Activated T-helper 1 cell treated with Interleukin-2 at 50 U/mL for 16 hours (primary cell): Measurements from ENCODE around the gene FAM151A.

Experiments
- DNase-seq: peaks from one replicate; pipeline ENCODE4 v3.0.0-alpha.2; 2020; ENCODE audit warnings: low read depth

FAM151A gene

DNA sequence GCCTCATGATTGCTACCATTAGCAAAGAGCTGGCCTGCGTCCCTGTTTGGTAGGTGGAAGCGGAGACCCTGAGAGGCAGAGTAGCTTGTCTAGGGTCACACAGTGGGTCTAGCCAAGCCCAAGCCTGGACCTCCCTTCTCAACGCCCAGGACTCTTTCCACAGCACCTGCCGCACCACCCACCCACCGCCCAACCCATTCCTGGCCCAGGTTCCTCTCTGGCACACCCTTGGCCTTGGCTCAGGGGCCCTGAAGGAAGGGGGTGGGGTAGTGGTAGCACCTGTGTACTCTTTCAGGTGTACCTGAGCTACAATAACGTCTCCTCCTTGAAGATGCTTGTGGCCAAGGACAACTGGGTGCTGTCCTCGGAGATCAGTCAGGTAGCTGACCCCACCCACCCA is 19.3 kb downstream of the FAM151A start:
- no peak for DNase-seq

GRCh38 chr1:54603241-54603640 is 20.1 kb downstream of the FAM151A start:
- no peak for DNase-seq

DNA sequence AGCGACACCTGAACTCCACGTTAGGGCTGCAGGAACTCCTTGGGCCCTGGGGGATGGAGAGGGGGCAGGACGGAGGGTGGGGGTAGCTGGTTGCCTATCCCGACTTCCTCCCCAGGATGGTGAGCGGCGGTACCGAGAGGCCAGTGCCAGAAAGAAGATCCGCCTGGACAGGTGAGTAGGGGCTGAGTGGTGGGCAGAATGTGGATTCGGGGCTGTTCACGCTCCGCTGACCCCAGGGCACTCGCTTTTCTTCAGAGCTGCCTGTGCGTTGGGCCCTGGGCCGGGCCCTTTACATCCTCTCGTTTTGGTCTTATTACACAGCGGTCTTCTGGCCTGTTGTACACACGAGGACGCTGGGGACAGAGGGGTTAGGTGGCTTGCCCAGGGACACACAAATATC is 20.8 kb downstream of the FAM151A start:
- DNase-seq: no peak

DNA sequence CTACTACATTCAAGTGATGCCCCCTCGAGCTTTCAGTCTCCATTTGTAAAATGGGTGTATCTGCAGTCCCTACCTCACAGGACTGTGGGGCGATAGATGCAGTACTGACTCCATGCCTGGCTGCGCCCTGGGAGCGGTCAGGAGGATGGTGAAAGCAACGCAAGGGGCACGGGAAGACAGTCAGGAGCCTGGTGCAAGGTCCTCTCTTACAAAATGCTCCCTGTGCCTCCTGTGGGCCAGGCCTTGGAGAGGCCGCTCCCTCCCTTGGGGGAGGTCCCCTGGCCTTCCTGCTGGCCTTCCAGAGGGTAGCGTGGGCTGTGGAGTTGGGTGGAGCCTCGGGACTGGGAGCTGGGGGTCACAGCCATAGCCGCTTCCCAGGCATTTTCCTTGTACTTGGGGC is 21.6 kb downstream of the FAM151A start:
- DNase-seq: no peak

DNA sequence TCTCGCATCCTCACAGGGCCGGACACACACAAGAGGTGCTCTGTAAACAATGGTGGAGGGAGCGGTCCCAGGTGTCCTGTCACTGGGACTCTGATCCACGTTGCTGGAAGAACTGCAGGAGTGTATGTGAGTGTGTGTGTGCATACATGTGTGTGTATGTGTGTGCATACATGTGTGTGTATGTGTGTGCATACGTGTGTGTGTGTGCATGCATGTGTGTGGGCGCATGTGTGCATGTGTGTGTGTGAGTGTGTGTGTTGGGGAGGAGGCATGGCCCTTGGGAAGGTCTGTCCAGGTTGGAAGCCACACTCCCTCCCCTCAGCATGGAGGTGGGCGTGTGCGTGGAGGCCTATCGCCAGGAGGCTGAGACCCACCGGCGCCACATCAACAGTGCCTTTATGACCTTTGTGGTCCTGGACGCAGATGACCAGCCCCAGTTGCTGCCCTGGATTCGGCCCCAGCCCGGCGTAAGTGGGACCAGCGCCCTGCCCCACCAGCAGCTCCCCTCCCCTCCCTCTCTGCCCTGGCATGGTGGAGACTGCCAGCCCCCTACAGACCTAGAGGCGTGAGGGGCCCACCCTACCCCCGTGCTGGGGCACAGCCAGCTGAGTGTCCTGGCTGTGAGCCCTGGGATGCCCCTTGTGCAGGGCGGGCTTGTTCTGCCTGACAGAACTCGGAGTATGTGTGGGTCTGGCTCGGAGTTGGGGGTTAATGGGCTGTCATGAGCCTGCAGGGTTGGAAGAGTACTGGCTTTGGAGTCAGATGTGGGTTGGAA is 22.2 kb downstream of the FAM151A start:
- no peak for DNase-seq

DNA sequence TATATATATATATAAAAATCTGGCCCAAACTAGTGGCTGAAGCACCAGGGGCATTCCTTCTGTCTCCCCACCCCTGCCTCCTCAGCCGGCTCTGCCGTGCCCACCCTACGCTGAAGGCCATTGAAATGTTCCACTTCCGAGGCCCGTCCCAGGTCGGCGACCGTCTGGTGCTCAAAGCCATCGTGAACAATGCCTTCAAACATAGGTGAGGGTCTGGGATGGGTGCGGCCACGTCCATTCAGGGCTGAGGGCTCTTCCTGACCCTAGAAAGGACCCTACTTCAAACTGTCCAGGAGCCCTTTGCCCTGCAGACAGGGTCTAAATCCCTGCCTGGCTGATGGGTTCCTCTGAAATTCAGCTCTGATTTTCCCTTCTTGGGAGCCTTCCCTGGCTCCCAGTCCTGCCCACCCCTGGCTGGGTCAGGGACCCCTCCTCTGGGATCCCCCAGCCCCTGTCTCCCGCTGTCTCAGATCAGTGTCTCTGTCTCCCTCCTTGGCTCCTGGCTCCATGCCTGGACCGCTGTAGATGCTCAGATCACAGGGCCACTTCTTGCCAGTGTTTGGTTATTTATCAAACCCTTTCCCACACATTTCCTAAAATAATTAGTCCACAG is 24.0 kb downstream of the FAM151A start:
- no peak for DNase-seq

- DNase-seq: no peak
Measured at GRCh38 chr1:54597455-54598030, 25.8 kb downstream of the FAM151A start.

- no peak for DNase-seq
Measured at GRCh38 chr1:54596756-54597155, 26.6 kb downstream of the FAM151A start.

- no peak for DNase-seq
Measured at GRCh38 chr1:54595956-54596498, 27.3 kb downstream of the FAM151A start.

DNA sequence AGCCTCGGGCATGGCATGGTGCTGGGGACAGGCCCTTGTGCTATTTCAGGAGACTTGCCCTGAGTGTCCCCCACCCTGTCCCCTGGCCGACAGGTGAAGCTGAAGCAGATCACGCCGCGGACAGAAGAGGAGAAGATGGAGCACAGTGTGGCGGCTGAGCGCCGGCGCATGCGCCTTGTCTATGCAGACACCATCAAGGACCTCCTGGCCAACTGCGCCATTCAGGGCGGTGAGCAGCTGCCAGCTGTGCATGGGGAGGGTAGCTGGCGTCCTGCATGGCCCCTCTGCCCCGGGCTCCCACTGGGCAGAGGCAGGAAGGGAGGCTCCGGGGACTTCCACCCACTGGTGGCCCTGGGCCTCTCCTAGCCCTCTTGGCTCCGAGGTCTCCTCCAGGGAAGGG is 28.9 kb downstream of the FAM151A start:
- no peak for DNase-seq

- DNase-seq: no peak
Measured at GRCh38 chr1:54593571-54594160, 29.7 kb downstream of the FAM151A start.

GRCh38 chr1:54591127-54591756 is 32.1 kb downstream of the FAM151A start:
- DNase-seq: no peak

GRCh38 chr1:54588377-54588776 is 34.9 kb downstream of the FAM151A start:
- no peak for DNase-seq

DNA sequence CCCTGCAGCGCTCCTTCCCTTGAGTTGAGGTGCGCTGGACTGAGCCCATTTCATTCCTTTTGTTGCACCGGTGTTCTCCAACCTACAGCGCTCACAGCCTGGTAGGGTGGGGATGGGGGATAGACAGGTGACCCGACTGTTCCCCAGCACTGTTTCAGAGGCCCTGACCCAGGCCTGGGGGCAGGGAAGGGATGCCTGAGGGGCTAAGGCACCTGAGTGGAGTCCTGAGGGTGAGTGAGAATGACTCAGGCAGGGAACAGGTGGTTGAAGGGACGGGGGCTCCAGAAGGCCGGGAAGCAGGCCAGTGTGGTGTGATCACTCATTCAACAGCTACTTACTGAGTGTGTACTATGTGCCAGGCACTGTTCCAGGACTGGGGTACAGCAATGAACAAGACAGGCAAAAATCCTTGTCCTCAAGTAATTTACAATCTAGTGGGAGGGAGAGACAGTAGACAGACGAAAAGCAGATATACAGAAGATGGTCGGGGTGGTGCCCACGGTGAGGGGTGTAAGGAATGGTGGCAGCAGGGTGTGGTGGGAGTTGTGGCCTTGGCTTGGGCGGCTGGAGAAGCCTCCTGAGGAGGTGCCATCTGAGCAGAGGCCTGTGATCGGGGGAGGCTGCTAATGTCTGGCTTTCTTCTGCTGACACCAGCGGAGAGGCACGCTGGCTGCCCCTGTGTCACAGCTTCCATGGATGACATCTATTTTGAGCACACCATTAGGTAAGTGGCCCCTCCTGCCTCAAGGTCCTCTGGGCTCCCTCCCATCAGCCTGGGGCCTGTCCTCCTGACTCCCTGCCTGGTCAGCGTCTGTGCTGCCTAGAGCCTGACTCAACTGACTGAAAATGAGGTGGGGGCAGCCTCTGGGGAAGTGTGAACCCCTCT is 37.9 kb downstream of the FAM151A start:
- DNase-seq: no peak

- DNase-seq: no peak
Measured at GRCh38 chr1:54584575-54584974, 38.8 kb downstream of the FAM151A start.

DNA sequence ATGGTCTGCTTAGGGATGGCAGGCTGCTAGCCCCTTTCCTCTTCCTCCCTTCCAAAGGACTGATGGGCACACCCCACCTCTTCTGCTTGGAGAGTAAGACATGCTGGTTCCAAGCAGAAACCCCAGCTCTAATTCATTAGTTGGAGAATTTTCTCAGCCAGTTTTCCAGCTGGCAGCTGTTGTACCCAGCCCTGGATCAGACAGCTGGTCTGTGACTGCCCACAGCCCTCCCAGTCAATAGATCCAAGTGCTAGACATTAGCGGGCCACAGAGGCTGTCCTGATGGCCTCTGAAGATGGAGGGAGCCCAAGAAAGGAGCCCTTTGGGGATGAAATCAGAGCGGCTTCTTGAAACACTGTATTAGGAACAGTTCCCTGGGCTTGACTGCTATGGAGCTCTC is 39.5 kb downstream of the FAM151A start:
- no peak for DNase-seq

DNA sequence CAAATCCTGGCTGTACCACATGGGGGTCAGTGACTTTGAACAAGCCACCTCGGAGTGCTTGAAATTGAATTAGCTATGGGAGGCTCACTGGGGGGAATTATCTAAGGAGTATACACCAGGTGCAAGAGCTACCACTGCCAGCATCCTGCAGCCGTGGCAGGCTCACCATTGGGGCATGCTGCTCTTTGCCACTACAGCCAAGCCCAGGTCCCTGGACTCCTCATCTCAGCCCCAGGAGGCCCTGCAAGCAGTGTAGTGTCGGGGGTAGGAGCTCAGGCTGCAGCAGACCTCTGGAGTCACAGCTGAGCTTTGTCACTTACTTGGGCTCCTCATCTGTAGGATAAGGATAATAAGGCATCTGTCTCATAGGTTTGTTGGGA is 40.0 kb downstream of the FAM151A start:
- DNase-seq: no peak

GRCh38 chr1:54582566-54583306 is 40.6 kb downstream of the FAM151A start:
- DNase-seq: no peak

GRCh38 chr1:54581621-54582035 is 41.7 kb downstream of the FAM151A start:
- DNase-seq: no peak

DNA sequence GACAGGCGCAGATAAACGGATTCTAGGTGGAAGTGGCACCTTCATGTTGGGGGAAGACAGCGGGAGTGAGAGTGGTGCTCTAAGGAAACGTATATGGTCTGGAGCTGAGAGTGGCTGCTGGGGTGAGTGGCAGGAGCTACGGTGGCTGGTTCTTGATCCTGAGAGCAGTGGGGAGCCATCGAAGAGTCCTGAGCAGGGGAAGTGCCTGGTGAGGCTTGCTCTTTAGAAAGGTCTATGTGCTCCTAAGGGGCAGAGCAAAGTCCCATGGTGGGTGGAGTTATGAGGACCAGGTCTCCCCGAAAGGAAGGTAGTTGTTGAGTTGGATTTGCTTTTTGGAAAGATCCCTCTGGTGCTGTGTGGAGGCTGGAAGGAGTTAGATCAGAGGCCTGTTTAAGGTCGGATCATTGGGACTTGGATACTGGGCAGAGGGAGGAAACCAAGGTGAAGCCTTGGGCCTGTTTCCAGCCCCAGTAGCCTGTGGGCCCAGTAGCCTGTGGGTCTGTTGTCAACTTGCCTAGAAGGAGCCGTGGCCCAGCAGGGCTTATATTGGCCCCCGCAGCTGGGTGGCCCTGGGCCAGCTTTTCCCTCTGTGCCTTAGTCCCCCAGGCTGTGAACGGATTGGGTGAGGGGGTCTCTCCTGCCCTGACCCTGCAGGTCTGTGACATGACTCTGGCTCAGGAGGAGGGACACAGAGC is 42.3 kb downstream of the FAM151A start:
- no peak for DNase-seq
